GM23338 (cell line): ENCODE data around the gene KRTAP5-2. TPM values are rescaled to one million over a fixed set of nuclear protein-coding genes. Genes with fewer than 3 reads are reported as not detected.

Experiments
- ATAC-seq: fragments of 200-7000 bp; cut with Tn5 transposase; 3 replicates; pipeline ENCODE4 v1.9.1; 2020
- DNase-seq: peaks from one replicate; pipeline ENCODE4 v3.0.0-alpha.2; 2015; ENCODE audit warnings: low spot score
- H2AFZ ChIP-seq: fragments of 200-600 bp; sonication (generic); 2 replicates; pipeline ENCODE4 v1.8.0; 2016; ENCODE audit warnings: antibody characterized with exemption, mild to moderate bottlenecking, moderate library complexity
- H3F3A ChIP-seq: fragments of 200-600 bp; sonication (generic); replicated peaks from 2 replicates; pipeline ENCODE4 v1.8.0; 2017; ENCODE audit warnings: antibody characterized with exemption, mixed run types, low read depth
- H3K27ac ChIP-seq: fragments of 200-600 bp; sonication (generic); 2 replicates; pipeline ENCODE4 v1.6.1; 2016; ENCODE audit warnings: low read depth
- H3K27me3 ChIP-seq: fragments of 200-600 bp; sonication (generic); 2 replicates; pipeline ENCODE4 v1.8.0; 2016; ENCODE audit warnings: mild to moderate bottlenecking, mixed run types, moderate library complexity; ENCODE audit not compliant: insufficient read depth
- H3K36me3 ChIP-seq: fragments of 200-600 bp; sonication (generic); 2 replicates; pipeline ENCODE4 v1.8.0; 2016; ENCODE audit warnings: mild to moderate bottlenecking; ENCODE audit not compliant: insufficient read depth
- H3K4me1 ChIP-seq: fragments of 200-600 bp; sonication (generic); 2 replicates; pipeline ENCODE4 v1.8.0; 2016; ENCODE audit warnings: mild to moderate bottlenecking, moderate library complexity; ENCODE audit not compliant: insufficient read depth
- H3K4me2 ChIP-seq: fragments of 200-600 bp; sonication (generic); 2 replicates; pipeline ENCODE4 v1.7.1; 2017; ENCODE audit warnings: mixed run types
- H3K4me3 ChIP-seq: fragments of 200-600 bp; sonication (generic); 2 replicates; pipeline ENCODE4 v1.6.1; 2016; ENCODE audit warnings: mixed run types
- H3K79me2 ChIP-seq: fragments of 200-600 bp; sonication (generic); replicated peaks from 2 replicates; pipeline ENCODE4 v1.8.0; 2017; ENCODE audit warnings: mild to moderate bottlenecking; ENCODE audit not compliant: insufficient read depth
- H3K9me2 ChIP-seq: fragments of 200-600 bp; sonication (generic); 2 replicates; pipeline ENCODE4 v1.8.0; 2017; ENCODE audit not compliant: insufficient read depth
- H4K20me1 ChIP-seq: fragments of 200-600 bp; sonication (generic); replicated peaks from 2 replicates; pipeline ENCODE4 v1.8.0; 2017; ENCODE audit warnings: mild to moderate bottlenecking; ENCODE audit not compliant: insufficient read depth
- H3K27ac Mint-ChIP-seq: 2 replicates; pipeline ENCODE4 v1.8.0; 2020; ENCODE audit warnings: inconsistent platforms, mild to moderate bottlenecking, moderate library complexity, mixed read lengths
- H3K27me3 Mint-ChIP-seq: 3 replicates; pipeline ENCODE4 v1.8.0; 2022; ENCODE audit warnings: low read depth, mild to moderate bottlenecking, moderate library complexity, mixed read lengths, inconsistent platforms; ENCODE audit not compliant: insufficient read depth, poor library complexity
- H3K36me3 Mint-ChIP-seq: 3 replicates; pipeline ENCODE4 v1.8.0; 2021; ENCODE audit warnings: low read depth, mild to moderate bottlenecking, inconsistent platforms, moderate library complexity, mixed read lengths
- H3K4me1 Mint-ChIP-seq: 3 replicates; pipeline ENCODE4 v1.8.0; 2020; ENCODE audit warnings: mild to moderate bottlenecking, inconsistent platforms, mixed read lengths
- H3K4me3 Mint-ChIP-seq: 3 replicates; pipeline ENCODE4 v1.8.0; 2021; ENCODE audit warnings: moderate library complexity, mild to moderate bottlenecking, inconsistent platforms, mixed read lengths
- H3K9me3 Mint-ChIP-seq: 3 replicates; pipeline ENCODE4 v1.8.0; 2020; ENCODE audit warnings: moderate library complexity, mild to moderate bottlenecking, inconsistent platforms, mixed read lengths
- CREB1 ChIP-seq: fragments of 250-450 bp; sonication (Bioruptor Pico); IDR thresholded peaks from 2 replicates; pipeline ENCODE4 v1.5.0; 2020; ENCODE audit warnings: low read depth, mild to moderate bottlenecking, moderate library complexity
- EZH2 ChIP-seq: fragments of 200-600 bp; sonication (generic); IDR thresholded peaks from one replicate; pipeline ENCODE4 v1.8.0; 2017; ENCODE audit warnings: antibody characterized with exemption, mild to moderate bottlenecking, low read depth; ENCODE audit not compliant: unreplicated experiment
- EZH2phosphoT487 ChIP-seq: fragments of 200-600 bp; sonication (generic); IDR thresholded peaks from one replicate; pipeline ENCODE4 v1.8.1; 2018; ENCODE audit warnings: antibody characterized with exemption; ENCODE audit not compliant: unreplicated experiment
- JUNB ChIP-seq: IDR thresholded peaks from one replicate; pipeline ENCODE4 v1.6.1; 2016; ENCODE audit warnings: antibody characterized with exemption; ENCODE audit not compliant: unreplicated experiment
- NANOG ChIP-seq: IDR thresholded peaks from 2 replicates; pipeline ENCODE4 v1.6.1; 2016; ENCODE audit warnings: antibody characterized with exemption, borderline replicate concordance
- POLR2AphosphoS5 ChIP-seq: IDR thresholded peaks from 2 replicates; pipeline ENCODE4 v1.6.1; 2016; ENCODE audit warnings: antibody characterized with exemption, low read depth
- REST ChIP-seq: IDR thresholded peaks from one replicate; pipeline ENCODE4 v1.6.1; 2018; ENCODE audit warnings: antibody characterized with exemption; ENCODE audit not compliant: unreplicated experiment
- STAT1 ChIP-seq: IDR thresholded peaks from one replicate; pipeline ENCODE4 v1.6.1; 2016; ENCODE audit warnings: antibody characterized with exemption; ENCODE audit not compliant: unreplicated experiment
- ZNF114 ChIP-seq: fragments of 250-450 bp; sonication (Bioruptor Pico); IDR thresholded peaks from 2 replicates; pipeline ENCODE4 v1.5.0; 2020; ENCODE audit warnings: mild to moderate bottlenecking, moderate library complexity
- ZNF331 ChIP-seq: fragments of 250-450 bp; sonication (Bioruptor Pico); IDR thresholded peaks from 2 replicates; pipeline ENCODE4 v1.5.0; 2020; ENCODE audit warnings: low read depth, mild to moderate bottlenecking, moderate library complexity
- ZNF462 ChIP-seq: fragments of 250-450 bp; sonication (Bioruptor Pico); IDR thresholded peaks from 2 replicates; pipeline ENCODE4 v1.5.0; 2020; ENCODE audit warnings: mild to moderate bottlenecking, moderate library complexity
- polyA plus RNA-seq: library from polyadenylated mRNA; unstranded; fragments of >200 nt; fragmentation: Nextera tagmentation; extraction: Ambion mirVana; gene quantifications from 2 replicates; pipeline ENCODE4 v1.2.1, GENCODE V29; 2016
- total RNA-seq: library from RNA; depleted of rRNA; stranded (reverse); fragments of >200 nt; shearing (Covaris generic); gene quantifications from 2 replicates; pipeline ENCODE4 v1.2.3, GENCODE V29; 2014
- TF ChIP-seq, protein P1 (sequence below): IDR thresholded peaks from 2 replicates; pipeline ENCODE4 v1.6.1; 2016; ENCODE audit warnings: antibody characterized with exemption
- TF ChIP-seq, protein P2 (sequence below), 2 experiments: fragments of 200-600 bp in 1 of 2; sonication (generic) in 1 of 2; conservative IDR thresholded peaks; 2 replicates each; pipeline versions ENCODE4 v1.5.1 to v1.6.1; 2016 to 2017; ENCODE audit warnings: antibody characterized with exemption in 2 of 2, low read depth in 2 of 2, mild to moderate bottlenecking in 2 of 2, moderate library complexity in 1 of 2

The KRTAP5-2 gene
- total and polyA plus RNA-seq, 2 experiments from 2014 or later: not detected

DNA sequence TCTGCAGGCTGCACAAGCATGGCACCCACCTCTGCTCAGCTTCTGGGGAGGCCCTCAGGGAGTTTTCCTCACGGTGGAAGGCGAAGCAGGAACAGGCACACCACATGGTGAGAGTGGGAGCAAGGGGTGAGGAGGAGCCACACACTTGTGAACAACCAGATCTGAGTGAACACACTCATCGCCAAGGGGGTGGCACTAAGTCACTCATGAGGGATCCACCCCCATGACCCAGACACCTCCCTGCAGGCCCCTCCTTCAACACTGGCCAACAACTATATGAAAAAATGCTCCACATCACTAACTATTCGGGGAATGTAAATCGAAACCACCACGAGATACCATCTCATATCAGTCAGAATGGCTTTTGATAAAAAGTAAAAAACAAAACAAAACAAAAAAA is 722 bp upstream of the KRTAP5-2 start:
- Mint-ChIP-seq H3K4me3 (no peak overlapping the region), H3K4me1 (peaks cover 28% of the 10 kb centered on the region), H3K9me3 (peaks cover 22% of the 10 kb centered on the region; the same call in 2 of the 3 replicates), H3K36me3 (peaks cover 5% of the 10 kb centered on the region; the same call in 1 of the 3 replicates), H3K27me3 (peaks cover 15% of the 10 kb centered on the region), H3K27ac (no peak overlapping the region)
- Histone ChIP-seq H3F3A (peaks cover 13% of the 10 kb centered on the region; the same call in 1 of the 2 replicates), H3K27me3 (no peaks in the 10 kb centered on the region), H3K36me3 (no peaks in the 10 kb centered on the region), H2AFZ (no peak overlapping the region), H3K4me2 (no peak overlapping the region), H3K4me3 (no peak overlapping the region), H4K20me1 (no peaks in the 10 kb centered on the region), H3K9me2 (no peaks in the 10 kb centered on the region), H3K27ac (no peak overlapping the region), H3K4me1 (peaks cover 18% of the 10 kb centered on the region), H3K79me2 (no peaks in the 10 kb centered on the region)
- DNase-seq (no peak), ATAC-seq (no peak)
- TF ChIP-seq, protein P1, sequence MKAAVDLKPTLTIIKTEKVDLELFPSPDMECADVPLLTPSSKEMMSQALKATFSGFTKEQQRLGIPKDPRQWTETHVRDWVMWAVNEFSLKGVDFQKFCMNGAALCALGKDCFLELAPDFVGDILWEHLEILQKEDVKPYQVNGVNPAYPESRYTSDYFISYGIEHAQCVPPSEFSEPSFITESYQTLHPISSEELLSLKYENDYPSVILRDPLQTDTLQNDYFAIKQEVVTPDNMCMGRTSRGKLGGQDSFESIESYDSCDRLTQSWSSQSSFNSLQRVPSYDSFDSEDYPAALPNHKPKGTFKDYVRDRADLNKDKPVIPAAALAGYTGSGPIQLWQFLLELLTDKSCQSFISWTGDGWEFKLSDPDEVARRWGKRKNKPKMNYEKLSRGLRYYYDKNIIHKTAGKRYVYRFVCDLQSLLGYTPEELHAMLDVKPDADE: no peak
- no peak for TF ChIP-seq ZNF114 (CRISPR knock-in tag)
- no peak for TF ChIP-seq ZNF331 (CRISPR knock-in tag)
- no peak for TF ChIP-seq EZH2phosphoT487
- TF ChIP-seq EZH2: no peak
- TF ChIP-seq POLR2AphosphoS5: no peak
- TF ChIP-seq NANOG: no peak
- no peak for TF ChIP-seq CREB1 (CRISPR knock-in tag)
- no peak for TF ChIP-seq REST
- no peak for TF ChIP-seq JUNB
- no peak for TF ChIP-seq STAT1
- no peak for TF ChIP-seq ZNF462 (CRISPR knock-in tag)
- TF ChIP-seq, protein P2, sequence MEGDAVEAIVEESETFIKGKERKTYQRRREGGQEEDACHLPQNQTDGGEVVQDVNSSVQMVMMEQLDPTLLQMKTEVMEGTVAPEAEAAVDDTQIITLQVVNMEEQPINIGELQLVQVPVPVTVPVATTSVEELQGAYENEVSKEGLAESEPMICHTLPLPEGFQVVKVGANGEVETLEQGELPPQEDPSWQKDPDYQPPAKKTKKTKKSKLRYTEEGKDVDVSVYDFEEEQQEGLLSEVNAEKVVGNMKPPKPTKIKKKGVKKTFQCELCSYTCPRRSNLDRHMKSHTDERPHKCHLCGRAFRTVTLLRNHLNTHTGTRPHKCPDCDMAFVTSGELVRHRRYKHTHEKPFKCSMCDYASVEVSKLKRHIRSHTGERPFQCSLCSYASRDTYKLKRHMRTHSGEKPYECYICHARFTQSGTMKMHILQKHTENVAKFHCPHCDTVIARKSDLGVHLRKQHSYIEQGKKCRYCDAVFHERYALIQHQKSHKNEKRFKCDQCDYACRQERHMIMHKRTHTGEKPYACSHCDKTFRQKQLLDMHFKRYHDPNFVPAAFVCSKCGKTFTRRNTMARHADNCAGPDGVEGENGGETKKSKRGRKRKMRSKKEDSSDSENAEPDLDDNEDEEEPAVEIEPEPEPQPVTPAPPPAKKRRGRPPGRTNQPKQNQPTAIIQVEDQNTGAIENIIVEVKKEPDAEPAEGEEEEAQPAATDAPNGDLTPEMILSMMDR (conservative IDR thresholded peaks at IDR 0.05; ENCODE audit: low read depth in 2 of 2): no peak
